Neural cell (in vitro differentiated cells): ENCODE data around the gene MND1. TPM values are rescaled to one million over a fixed set of nuclear protein-coding genes. Genes with fewer than 3 reads are reported as not detected.

Experiments
- H2AFZ ChIP-seq: fragments of 200-600, 300-800 bp; sonication (generic), shearing (Covaris generic); 2 replicates; pipeline ENCODE4 v1.6.0; 2014; ENCODE audit warnings: low read depth, mild to moderate bottlenecking, antibody characterized with exemption, low read length, moderate library complexity
- H3F3A ChIP-seq: fragments of 200-600 bp; shearing (Covaris generic); 2 replicates; pipeline ENCODE4 v1.6.1; 2016; ENCODE audit warnings: mild to moderate bottlenecking, moderate library complexity, mixed read lengths, antibody characterized with exemption, low read length; ENCODE audit not compliant: insufficient read depth, poor library complexity, severe bottlenecking
- H3K27ac ChIP-seq: fragments of 200-600, 300-800 bp; sonication (generic), shearing (Covaris generic); 2 replicates; pipeline ENCODE4 v1.5.1; 2014; ENCODE audit warnings: mild to moderate bottlenecking, low read length, moderate library complexity
- H3K27me3 ChIP-seq: fragments of 300-800, 200-600 bp; sonication (generic), shearing (Covaris generic); 2 replicates; pipeline ENCODE4 v1.6.0; 2014; ENCODE audit warnings: mild to moderate bottlenecking, low read depth, low read length, moderate library complexity; ENCODE audit not compliant: insufficient read depth
- H3K36me3 ChIP-seq: fragments of 300-800, 200-600 bp; sonication (generic), shearing (Covaris generic); 2 replicates; pipeline ENCODE4 v1.5.1; 2014; ENCODE audit warnings: mild to moderate bottlenecking, antibody characterized with exemption, low read length, moderate library complexity; ENCODE audit not compliant: insufficient read depth
- H3K4me2 ChIP-seq: fragments of 300-800, 200-600 bp; sonication (generic), shearing (Covaris generic); 2 replicates; pipeline ENCODE4 v1.6.0; 2014; ENCODE audit warnings: mild to moderate bottlenecking, low read length
- H3K4me3 ChIP-seq: fragments of 300-800, 200-600 bp; sonication (generic), shearing (Covaris generic); 2 replicates; pipeline ENCODE4 v1.5.1; 2014; ENCODE audit warnings: mild to moderate bottlenecking, low read length, moderate library complexity
- H3K79me2 ChIP-seq: fragments of 200-600 bp; shearing (Covaris generic); replicated peaks from 2 replicates; pipeline ENCODE4 v1.6.0; 2014; ENCODE audit warnings: mild to moderate bottlenecking, low read length, moderate library complexity; ENCODE audit not compliant: insufficient read depth
- H3K9ac ChIP-seq: fragments of 300-800, 200-600 bp; sonication (generic), shearing (Covaris generic); 2 replicates; pipeline ENCODE4 v1.6.1; 2016; ENCODE audit warnings: mild to moderate bottlenecking, low read length, mixed read lengths
- H3K9me2 ChIP-seq: fragments of 200-600 bp; shearing (Covaris generic); 2 replicates; pipeline ENCODE4 v1.6.1; 2016; ENCODE audit warnings: mild to moderate bottlenecking, low read length, mixed read lengths; ENCODE audit not compliant: insufficient read depth
- H3K9me3 ChIP-seq: fragments of 200-600, 300-800 bp; sonication (generic), shearing (Covaris generic); 2 replicates; pipeline ENCODE4 v1.6.1; 2016; ENCODE audit warnings: mild to moderate bottlenecking, mixed run types, low read length, moderate library complexity, mixed read lengths
- H4K20me1 ChIP-seq: fragments of 200-600 bp; shearing (Covaris generic); 2 replicates; pipeline ENCODE4 v1.6.1; 2016; ENCODE audit warnings: mild to moderate bottlenecking, mixed run types; ENCODE audit not compliant: insufficient read depth
- EP300 ChIP-seq: fragments of 450-650 bp; conservative IDR thresholded peaks from 2 replicates; pipeline ENCODE4 v1.6.1; 2014; ENCODE audit warnings: antibody characterized with exemption, mild to moderate bottlenecking, moderate library complexity; ENCODE audit not compliant: poor library complexity, severe bottlenecking
- EZH2 ChIP-seq: fragments of 200-600, 300-800 bp; shearing (Covaris generic), sonication (generic); IDR thresholded peaks from 2 replicates; pipeline ENCODE4 v1.6.1; 2014; ENCODE audit warnings: antibody characterized with exemption, low read length, borderline replicate concordance, mild to moderate bottlenecking; ENCODE audit not compliant: insufficient read depth, poor library complexity, severe bottlenecking
- MXI1 ChIP-seq: fragments of 450-650 bp; conservative IDR thresholded peaks from 2 replicates; pipeline ENCODE4 v1.6.1; 2014; ENCODE audit warnings: antibody characterized with exemption, mild to moderate bottlenecking; ENCODE audit not compliant: poor library complexity, severe bottlenecking
- POLR2AphosphoS5 ChIP-seq: IDR thresholded peaks from 2 replicates; pipeline ENCODE4 v1.6.1; 2012
- RAD21 ChIP-seq: fragments of 450-650 bp; conservative IDR thresholded peaks from 2 replicates; pipeline ENCODE4 v1.6.1; 2014; ENCODE audit warnings: antibody characterized with exemption, mild to moderate bottlenecking, moderate library complexity
- SMC3 ChIP-seq: fragments of 450-650 bp; conservative IDR thresholded peaks from 2 replicates; pipeline ENCODE4 v1.6.1; 2014; ENCODE audit warnings: antibody characterized with exemption, mild to moderate bottlenecking, moderate library complexity; ENCODE audit not compliant: poor library complexity
- TAF1 ChIP-seq: IDR thresholded peaks from 2 replicates; pipeline ENCODE4 v1.6.1; 2012; ENCODE audit warnings: low read depth
- polyA plus RNA-seq: library from polyadenylated mRNA; depleted of rRNA; stranded (reverse); fragments of >200 nt; gene quantifications from 2 replicates; pipeline ENCODE4 v1.2.3, GENCODE V29; 2014
- TF ChIP-seq, protein P1 (sequence below): IDR thresholded peaks from 2 replicates; pipeline ENCODE4 v1.6.1; 2012; ENCODE audit warnings: borderline replicate concordance
- TF ChIP-seq, protein P2 (sequence below): fragments of 450-650 bp; IDR thresholded peaks from 2 replicates; pipeline ENCODE4 v1.5.1; 2014; ENCODE audit warnings: antibody characterized with exemption, mild to moderate bottlenecking, moderate library complexity; ENCODE audit not compliant: poor library complexity, severe bottlenecking

Gene MND1
- polyA plus RNA-seq, 1 donor from 2014 or later = 5.6 TPM

DNA sequence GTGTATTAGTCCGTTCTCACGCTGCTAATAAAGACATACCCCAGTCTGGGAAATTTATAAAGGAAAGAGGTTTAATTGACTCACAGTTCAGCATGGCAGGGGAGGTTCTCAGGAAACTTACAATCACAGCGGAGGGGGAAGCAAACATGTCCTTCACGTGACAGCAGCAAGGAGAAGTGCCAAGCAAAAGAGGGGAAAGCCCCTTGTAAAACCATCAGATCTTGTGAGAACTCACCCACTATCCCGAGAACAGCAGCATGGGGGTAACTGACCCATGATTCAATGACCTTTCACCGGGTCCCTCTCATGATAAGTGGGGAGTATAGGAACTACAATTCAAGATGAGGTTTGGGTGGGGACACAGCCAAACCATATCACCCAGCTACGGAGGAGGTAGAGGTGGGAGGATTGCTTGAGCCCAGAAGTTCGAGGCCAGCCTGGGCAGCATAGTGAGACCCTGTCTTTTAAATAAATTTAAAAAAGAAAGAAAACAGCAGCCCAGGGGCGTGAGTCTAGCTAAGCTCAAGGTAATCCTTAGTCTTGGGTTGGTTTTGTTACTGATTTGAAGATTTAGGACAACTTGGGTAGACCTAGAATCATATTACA, 75.3 kb downstream of the MND1 start:
- H3K9ac ChIP-seq = no peak overlapping the region
- TF ChIP-seq SMC3 (no peak), TAF1 (no peak), RAD21 (no peak), EP300 (no peak), POLR2AphosphoS5 (no peak), EZH2 (no peak), MXI1 (no peak)
- TF ChIP-seq, protein P1, sequence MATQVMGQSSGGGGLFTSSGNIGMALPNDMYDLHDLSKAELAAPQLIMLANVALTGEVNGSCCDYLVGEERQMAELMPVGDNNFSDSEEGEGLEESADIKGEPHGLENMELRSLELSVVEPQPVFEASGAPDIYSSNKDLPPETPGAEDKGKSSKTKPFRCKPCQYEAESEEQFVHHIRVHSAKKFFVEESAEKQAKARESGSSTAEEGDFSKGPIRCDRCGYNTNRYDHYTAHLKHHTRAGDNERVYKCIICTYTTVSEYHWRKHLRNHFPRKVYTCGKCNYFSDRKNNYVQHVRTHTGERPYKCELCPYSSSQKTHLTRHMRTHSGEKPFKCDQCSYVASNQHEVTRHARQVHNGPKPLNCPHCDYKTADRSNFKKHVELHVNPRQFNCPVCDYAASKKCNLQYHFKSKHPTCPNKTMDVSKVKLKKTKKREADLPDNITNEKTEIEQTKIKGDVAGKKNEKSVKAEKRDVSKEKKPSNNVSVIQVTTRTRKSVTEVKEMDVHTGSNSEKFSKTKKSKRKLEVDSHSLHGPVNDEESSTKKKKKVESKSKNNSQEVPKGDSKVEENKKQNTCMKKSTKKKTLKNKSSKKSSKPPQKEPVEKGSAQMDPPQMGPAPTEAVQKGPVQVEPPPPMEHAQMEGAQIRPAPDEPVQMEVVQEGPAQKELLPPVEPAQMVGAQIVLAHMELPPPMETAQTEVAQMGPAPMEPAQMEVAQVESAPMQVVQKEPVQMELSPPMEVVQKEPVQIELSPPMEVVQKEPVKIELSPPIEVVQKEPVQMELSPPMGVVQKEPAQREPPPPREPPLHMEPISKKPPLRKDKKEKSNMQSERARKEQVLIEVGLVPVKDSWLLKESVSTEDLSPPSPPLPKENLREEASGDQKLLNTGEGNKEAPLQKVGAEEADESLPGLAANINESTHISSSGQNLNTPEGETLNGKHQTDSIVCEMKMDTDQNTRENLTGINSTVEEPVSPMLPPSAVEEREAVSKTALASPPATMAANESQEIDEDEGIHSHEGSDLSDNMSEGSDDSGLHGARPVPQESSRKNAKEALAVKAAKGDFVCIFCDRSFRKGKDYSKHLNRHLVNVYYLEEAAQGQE = no peak
- TF ChIP-seq, protein P2, sequence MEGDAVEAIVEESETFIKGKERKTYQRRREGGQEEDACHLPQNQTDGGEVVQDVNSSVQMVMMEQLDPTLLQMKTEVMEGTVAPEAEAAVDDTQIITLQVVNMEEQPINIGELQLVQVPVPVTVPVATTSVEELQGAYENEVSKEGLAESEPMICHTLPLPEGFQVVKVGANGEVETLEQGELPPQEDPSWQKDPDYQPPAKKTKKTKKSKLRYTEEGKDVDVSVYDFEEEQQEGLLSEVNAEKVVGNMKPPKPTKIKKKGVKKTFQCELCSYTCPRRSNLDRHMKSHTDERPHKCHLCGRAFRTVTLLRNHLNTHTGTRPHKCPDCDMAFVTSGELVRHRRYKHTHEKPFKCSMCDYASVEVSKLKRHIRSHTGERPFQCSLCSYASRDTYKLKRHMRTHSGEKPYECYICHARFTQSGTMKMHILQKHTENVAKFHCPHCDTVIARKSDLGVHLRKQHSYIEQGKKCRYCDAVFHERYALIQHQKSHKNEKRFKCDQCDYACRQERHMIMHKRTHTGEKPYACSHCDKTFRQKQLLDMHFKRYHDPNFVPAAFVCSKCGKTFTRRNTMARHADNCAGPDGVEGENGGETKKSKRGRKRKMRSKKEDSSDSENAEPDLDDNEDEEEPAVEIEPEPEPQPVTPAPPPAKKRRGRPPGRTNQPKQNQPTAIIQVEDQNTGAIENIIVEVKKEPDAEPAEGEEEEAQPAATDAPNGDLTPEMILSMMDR = no peak
- no peaks in the 10 kb centered on the region for H4K20me1 ChIP-seq
- H3K4me3 ChIP-seq = no peak overlapping the region
- H3K27ac ChIP-seq = no peak overlapping the region
- H3K9me3 ChIP-seq = no peaks in the 10 kb centered on the region
- H3K79me2 ChIP-seq = no peaks in the 10 kb centered on the region
- no peaks in the 10 kb centered on the region for H3K9me2 ChIP-seq
- H2AFZ ChIP-seq = no peak overlapping the region
- no peaks in the 10 kb centered on the region for H3K36me3 ChIP-seq
- no peak overlapping the region for H3K4me2 ChIP-seq
- H3K27me3 ChIP-seq = no peaks in the 10 kb centered on the region
- no peaks in the 10 kb centered on the region for H3F3A ChIP-seq

GRCh38 chr4:153420361-153420760, 75.9 kb downstream of the MND1 start:
- Histone ChIP-seq H3K9me3 (no peaks in the 10 kb centered on the region), H3K27me3 (no peaks in the 10 kb centered on the region), H4K20me1 (no peaks in the 10 kb centered on the region), H3K79me2 (no peaks in the 10 kb centered on the region), H3K4me2 (no peak overlapping the region), H3F3A (no peaks in the 10 kb centered on the region), H3K4me3 (no peak overlapping the region), H3K36me3 (no peaks in the 10 kb centered on the region), H3K27ac (no peak overlapping the region), H3K9me2 (no peaks in the 10 kb centered on the region), H2AFZ (no peak overlapping the region), H3K9ac (no peak overlapping the region)
- TF ChIP-seq MXI1 (no peak), RAD21 (no peak), TAF1 (no peak), EZH2 (no peak), EP300 (no peak), SMC3 (no peak), POLR2AphosphoS5 (no peak)
- TF ChIP-seq, protein P2 = no peak
- TF ChIP-seq, protein P1 = no peak
